NB4 (cell line): ENCODE measurements around the gene LMBRD2.

Experiments
- DNase-seq: peaks from one replicate; pipeline ENCODE4 v3.0.0; 2010; ENCODE audit warnings: low read depth
- H3K4me3 ChIP-seq: one replicate; pipeline ENCODE4 v1.5.1; 2011; ENCODE audit warnings: mild to moderate bottlenecking, low read depth, low read length, moderate library complexity
- MYC ChIP-seq: IDR thresholded peaks from 2 replicates; pipeline ENCODE4 v1.6.1; 2011; ENCODE audit warnings: low read depth, low read length
- POLR2A ChIP-seq: IDR thresholded peaks from 2 replicates; pipeline ENCODE4 v1.6.1; 2011; ENCODE audit warnings: mild to moderate bottlenecking; ENCODE audit not compliant: insufficient read length; ENCODE audit errors: extremely low read depth
- TF ChIP-seq, protein P1 (sequence below): IDR thresholded peaks from one replicate; pipeline ENCODE4 v1.5.1; 2012; ENCODE audit warnings: low read depth, low read length
- TF ChIP-seq, protein P2 (sequence below): IDR thresholded peaks from 2 replicates; pipeline ENCODE4 v1.6.1; 2011; ENCODE audit warnings: low read depth, low read length

The LMBRD2 gene

DNA sequence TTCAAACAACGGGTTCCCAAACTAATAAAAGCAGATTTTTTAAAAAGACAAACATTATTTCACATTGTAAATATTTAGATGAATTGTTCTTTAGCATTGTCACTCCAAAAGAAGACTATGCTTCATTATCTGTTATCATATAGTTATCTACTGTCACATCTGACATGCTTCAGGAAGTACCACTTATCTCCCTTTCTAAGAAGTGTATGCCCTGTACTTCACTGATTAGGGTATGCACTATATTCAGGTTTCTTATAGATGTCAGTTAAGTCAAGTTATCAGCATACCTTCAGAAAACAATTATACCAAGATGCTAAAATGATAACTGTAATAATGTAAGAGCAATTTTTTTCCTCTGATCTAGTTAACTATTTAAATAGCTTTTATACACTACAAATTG is 40.4 kb downstream of the LMBRD2 start:
- no peak for TF ChIP-seq POLR2A
- H3K4me3 ChIP-seq = no peak overlapping the region
- no peak for DNase-seq

DNA sequence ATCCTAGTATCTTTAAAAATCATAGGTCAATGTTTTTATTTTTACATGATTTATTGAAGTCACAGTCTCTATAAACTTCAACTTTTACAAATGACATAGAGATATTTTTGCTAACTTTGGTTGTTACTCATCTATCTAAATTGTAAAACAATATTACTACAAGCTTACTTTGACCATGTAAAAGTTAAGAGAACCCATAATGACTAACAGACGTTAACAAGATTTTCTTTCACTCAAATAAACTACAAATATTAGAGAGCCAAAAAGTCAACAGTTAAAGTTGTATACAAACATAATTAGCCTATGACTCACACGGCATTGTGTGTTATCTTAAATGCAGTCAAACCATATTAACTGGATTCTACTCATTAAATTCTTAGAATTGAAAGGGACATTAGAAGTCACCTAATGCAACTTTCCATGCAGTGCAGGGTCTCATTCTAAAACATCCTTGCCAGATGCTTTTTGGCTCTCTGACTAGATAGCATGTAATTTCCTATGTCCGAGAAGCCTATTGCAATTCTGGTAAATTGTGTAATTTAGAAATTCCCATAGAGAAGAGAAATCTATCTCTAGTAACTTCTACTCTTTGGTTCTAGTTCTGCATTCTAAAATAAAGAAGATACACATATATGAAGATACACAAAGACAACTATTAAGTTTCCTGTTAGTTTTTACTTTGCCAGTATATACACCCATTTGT is 42.8 kb downstream of the LMBRD2 start:
- H3K4me3 ChIP-seq = no peak overlapping the region
- DNase-seq = no peak
- TF ChIP-seq MYC = no peak
- no peak for TF ChIP-seq POLR2A
- TF ChIP-seq, protein P1, sequence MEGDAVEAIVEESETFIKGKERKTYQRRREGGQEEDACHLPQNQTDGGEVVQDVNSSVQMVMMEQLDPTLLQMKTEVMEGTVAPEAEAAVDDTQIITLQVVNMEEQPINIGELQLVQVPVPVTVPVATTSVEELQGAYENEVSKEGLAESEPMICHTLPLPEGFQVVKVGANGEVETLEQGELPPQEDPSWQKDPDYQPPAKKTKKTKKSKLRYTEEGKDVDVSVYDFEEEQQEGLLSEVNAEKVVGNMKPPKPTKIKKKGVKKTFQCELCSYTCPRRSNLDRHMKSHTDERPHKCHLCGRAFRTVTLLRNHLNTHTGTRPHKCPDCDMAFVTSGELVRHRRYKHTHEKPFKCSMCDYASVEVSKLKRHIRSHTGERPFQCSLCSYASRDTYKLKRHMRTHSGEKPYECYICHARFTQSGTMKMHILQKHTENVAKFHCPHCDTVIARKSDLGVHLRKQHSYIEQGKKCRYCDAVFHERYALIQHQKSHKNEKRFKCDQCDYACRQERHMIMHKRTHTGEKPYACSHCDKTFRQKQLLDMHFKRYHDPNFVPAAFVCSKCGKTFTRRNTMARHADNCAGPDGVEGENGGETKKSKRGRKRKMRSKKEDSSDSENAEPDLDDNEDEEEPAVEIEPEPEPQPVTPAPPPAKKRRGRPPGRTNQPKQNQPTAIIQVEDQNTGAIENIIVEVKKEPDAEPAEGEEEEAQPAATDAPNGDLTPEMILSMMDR = no peak
- TF ChIP-seq, protein P2, sequence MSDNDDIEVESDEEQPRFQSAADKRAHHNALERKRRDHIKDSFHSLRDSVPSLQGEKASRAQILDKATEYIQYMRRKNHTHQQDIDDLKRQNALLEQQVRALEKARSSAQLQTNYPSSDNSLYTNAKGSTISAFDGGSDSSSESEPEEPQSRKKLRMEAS = no peak

DNA sequence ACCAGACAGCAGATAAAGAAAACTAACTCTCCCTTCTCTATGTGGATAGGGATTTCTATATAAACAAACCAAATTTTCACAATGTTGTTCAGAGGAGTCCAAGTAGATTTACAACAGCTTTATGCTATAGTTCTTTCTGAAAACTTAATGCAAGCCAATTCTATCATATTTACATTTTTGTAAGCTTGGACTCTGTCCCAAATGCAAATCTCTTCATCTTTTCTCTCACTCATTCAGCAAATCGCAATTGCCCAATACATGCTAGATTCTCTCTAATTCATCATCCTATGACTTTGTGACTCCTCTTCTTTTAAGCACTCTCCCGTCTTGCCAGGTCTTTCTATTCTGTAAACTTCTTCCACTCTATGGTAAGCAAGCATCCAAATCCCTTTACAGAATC is 45.9 kb downstream of the LMBRD2 start:
- no peak for TF ChIP-seq MYC
- TF ChIP-seq POLR2A = no peak
- TF ChIP-seq, protein P1 = no peak
- TF ChIP-seq, protein P2 = no peak
- H3K4me3 ChIP-seq = no peak overlapping the region
- no peak for DNase-seq

DNA sequence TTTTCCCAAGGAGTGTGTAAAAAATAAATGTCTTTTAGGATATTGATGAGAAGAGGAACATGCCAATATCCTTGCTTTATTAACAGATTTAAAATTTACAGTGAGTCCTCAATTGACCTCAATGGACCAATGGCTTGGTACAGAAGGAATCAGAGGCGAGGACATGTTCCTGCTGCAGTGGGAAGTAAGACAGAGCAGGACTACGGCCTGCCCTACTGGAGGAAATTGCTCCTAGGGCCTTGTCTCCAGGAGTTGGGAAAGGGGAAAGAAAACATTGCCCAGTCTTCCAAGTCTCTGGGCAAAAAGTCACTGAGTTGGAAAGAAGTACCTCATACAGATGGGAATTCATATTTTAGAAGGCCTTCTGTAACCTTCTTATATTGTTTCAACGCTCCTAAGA is 51.9 kb downstream of the LMBRD2 start:
- DNase-seq = no peak
- H3K4me3 ChIP-seq = no peak overlapping the region
- no peak for TF ChIP-seq POLR2A
- TF ChIP-seq MYC = no peak
- TF ChIP-seq, protein P2 = no peak
- TF ChIP-seq, protein P1 = no peak

DNA sequence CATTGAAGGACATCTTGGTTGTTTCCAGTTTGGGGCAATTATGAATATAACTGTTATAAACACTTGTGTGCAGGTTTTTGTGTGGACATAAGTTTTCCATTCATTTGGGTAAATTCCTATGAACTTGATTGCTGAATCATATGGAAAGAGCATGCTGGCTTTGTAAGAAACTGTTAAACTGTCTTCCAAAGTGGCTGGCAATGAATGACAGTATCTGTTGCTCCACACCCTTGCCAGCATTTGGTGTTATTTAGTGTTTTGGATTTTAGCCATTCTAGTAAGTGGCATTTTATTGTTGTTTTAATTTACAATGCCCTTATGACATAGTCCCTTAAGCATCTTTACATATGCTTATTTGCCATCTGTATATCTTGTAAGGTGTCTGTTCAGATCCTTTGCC is 55.2 kb downstream of the LMBRD2 start:
- TF ChIP-seq, protein P1 = no peak
- no peak for TF ChIP-seq POLR2A
- TF ChIP-seq MYC = no peak
- TF ChIP-seq, protein P2 = no peak
- DNase-seq = no peak
- H3K4me3 ChIP-seq = no peak overlapping the region

DNA sequence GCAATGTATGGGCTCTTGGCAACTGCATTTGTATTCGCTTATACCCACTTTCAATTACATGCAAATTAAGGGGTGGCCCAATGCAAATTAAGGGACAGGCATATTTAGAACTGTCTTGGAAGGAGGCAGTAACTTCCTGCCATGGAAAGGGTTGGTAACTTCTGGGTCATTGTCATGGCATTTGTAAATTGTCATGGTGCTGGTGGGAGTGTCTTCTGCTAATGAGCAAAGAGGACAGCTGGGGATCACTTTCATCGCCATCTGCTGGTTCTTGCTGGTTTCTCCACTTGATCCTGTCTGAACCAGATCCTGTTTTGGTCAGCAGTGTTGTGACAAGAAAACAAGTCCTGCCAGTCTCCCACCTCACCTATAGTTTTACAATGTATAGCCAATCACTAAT is 61.7 kb downstream of the LMBRD2 start:
- no peak overlapping the region for H3K4me3 ChIP-seq
- DNase-seq = peak; percentile 63
- TF ChIP-seq, protein P2 = no peak; the same call in 1 of the 2 replicates
- TF ChIP-seq, protein P1 = peak; percentile 56
